ENCODE results near the gene TLR3.

- no peak for TF ChIP-seq CTCF (IDR thresholded peaks at IDR 0.05 in 4 of 5, conservative IDR thresholded peaks at IDR 0.05 in 1 of 5)
- no peak for TF ChIP-seq POLR2A (IDR thresholded peaks at IDR 0.05)
Observed at GRCh38 chr4:186105647-186106321, 36.8 kb downstream of the TLR3 start.

Data from gastrocnemius medialis (tissue), 4 donors.